ENCODE measurements around the gene NPEPL1.

Gene NPEPL1

DNA sequence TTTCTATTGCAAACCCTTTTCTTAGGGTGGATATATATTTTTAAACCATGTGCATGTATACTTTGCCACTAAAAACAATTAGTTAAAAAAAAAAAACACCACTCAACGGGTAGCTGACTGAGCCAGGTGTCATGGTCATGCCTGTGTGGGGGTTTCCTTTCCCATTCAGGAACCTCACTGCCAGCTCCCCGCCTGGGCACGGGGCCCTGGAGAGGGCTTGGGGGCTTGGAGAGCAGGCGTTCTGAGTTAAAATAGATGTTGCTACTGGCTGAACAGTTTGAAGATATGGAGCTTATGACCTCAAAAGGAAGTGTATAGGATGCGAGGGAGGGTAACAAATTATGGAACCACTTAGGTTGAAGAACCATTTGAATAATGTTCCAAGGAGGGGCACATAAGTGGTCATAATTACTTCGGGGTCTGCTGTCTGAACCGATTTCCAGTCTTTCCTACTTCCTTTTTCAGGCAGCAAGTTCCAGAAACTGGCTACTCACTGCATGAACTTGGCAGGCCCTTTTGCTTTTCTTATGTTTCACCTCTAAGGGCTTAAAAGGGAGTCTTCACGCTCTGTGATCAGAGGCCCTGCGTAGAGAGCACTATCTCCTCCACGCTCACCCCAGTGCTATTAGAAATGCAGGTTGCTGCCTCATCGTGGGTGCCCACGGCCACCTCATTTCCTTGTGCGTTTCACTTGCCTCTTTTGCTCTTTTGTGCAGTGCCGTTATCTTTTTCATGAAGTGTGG lies 31.6 kb upstream of the NPEPL1 start:
- H2BK12ac ChIP-seq (ENCODE audit: low read length): no peak overlapping the region
- no peak overlapping the region for H2AFZ ChIP-seq (ENCODE audit: low read length)
- peaks cover 6 to 60% of the 10 kb centered on the region in 2 donors for H3K36me3 ChIP-seq (replicated peaks in 1 of 2; ENCODE audit: control insufficient read depth in 2 of 2, insufficient read depth in 2 of 2, low read length in 2 of 2)
- no peak overlapping the region for H3K14ac ChIP-seq (ENCODE audit: low read length)
- peaks cover 1 to 2% of the 10 kb centered on the region in 2 donors for H3K4me1 ChIP-seq (ENCODE audit: control insufficient read depth in 2 of 2, insufficient read depth in 1 of 2, low read depth in 1 of 2, low read length in 2 of 2)
- H2AK5ac ChIP-seq (ENCODE audit: low read depth, low read length): no peak overlapping the region
- H2BK15ac ChIP-seq (ENCODE audit: low read length): no peak overlapping the region
- no peak overlapping the region for H2BK120ac ChIP-seq (ENCODE audit: low read depth, low read length)
- H4K8ac ChIP-seq (ENCODE audit: low read depth, low read length): no peak overlapping the region
- no peak overlapping the region for H3K4me3 ChIP-seq (ENCODE audit: low read length in 2 of 2)
- H3K18ac ChIP-seq (ENCODE audit: low read length): no peak overlapping the region
- no peak overlapping the region for H3K27ac ChIP-seq (replicated peaks; ENCODE audit: low read length)
- no peak overlapping the region for H4K91ac ChIP-seq (ENCODE audit: low read depth, low read length, poor library complexity)
- H3K4ac ChIP-seq (ENCODE audit: low read length): no peak overlapping the region
- H3K4me2 ChIP-seq (ENCODE audit: insufficient read depth, low read length, poor library complexity, severe bottlenecking): no peak overlapping the region
- DNase-seq (ENCODE audit: low spot score): no peak
- no peak overlapping the region for H3K23ac ChIP-seq (ENCODE audit: low read depth, low read length, poor library complexity)
- WGBS, 2 donors (ENCODE audit: extremely low coverage in 2 of 2, insufficient read length in 2 of 2, insufficient replicate concordance in 1 of 2): no CpG with 5 or more reads among the region's 14 CpGs
- H3K79me1 ChIP-seq (ENCODE audit: low read depth, low read length): peaks cover 3% of the 10 kb centered on the region
- peaks cover 0 to 2% (median 0%) of the 10 kb centered on the region in 3 experiments for H3K27me3 ChIP-seq (ENCODE audit: control insufficient read depth in 3 of 3, insufficient read depth in 3 of 3, low read depth in 1 of 3, low read length in 3 of 3)
- H2BK5ac ChIP-seq (ENCODE audit: low read length): no peak overlapping the region
- no peaks in the 10 kb centered on the region for H3K9me3 ChIP-seq (replicated peaks in 1 of 2; ENCODE audit: control insufficient read depth in 2 of 2, insufficient read depth in 1 of 2, low read depth in 1 of 2, low read length in 2 of 2)
- no peak overlapping the region for H3K9ac ChIP-seq (ENCODE audit: low read depth, low read length, poor library complexity)

GRCh38 chr20:58661598-58662473 lies 30.8 kb upstream of the NPEPL1 start:
- no peaks in the 10 kb centered on the region for H3K9me3 ChIP-seq (replicated peaks in 1 of 2; ENCODE audit: control insufficient read depth in 2 of 2, insufficient read depth in 1 of 2, low read depth in 1 of 2, low read length in 2 of 2)
- peaks cover 6 to 64% of the 10 kb centered on the region in 2 donors for H3K36me3 ChIP-seq (replicated peaks in 1 of 2; ENCODE audit: control insufficient read depth in 2 of 2, insufficient read depth in 2 of 2, low read length in 2 of 2)
- no peak overlapping the region for H2AK5ac ChIP-seq (ENCODE audit: low read depth, low read length)
- H3K4me2 ChIP-seq (ENCODE audit: insufficient read depth, low read length, poor library complexity, severe bottlenecking): no peak overlapping the region
- no peak overlapping the region for H2AFZ ChIP-seq (ENCODE audit: low read length)
- no peak overlapping the region for H2BK12ac ChIP-seq (ENCODE audit: low read length)
- H2BK5ac ChIP-seq (ENCODE audit: low read length): no peak overlapping the region
- no peak overlapping the region for H3K23ac ChIP-seq (ENCODE audit: low read depth, low read length, poor library complexity)
- H3K18ac ChIP-seq (ENCODE audit: low read length): no peak overlapping the region
- no peak overlapping the region for H3K27ac ChIP-seq (replicated peaks; ENCODE audit: low read length)
- H3K14ac ChIP-seq (ENCODE audit: low read length): no peak overlapping the region
- no peak overlapping the region for H4K91ac ChIP-seq (ENCODE audit: low read depth, low read length, poor library complexity)
- H4K8ac ChIP-seq (ENCODE audit: low read depth, low read length): no peak overlapping the region
- no peak overlapping the region for H2BK120ac ChIP-seq (ENCODE audit: low read depth, low read length)
- WGBS, 2 donors (ENCODE audit: extremely low coverage in 2 of 2, insufficient read length in 2 of 2, insufficient replicate concordance in 1 of 2): no CpG with 5 or more reads among the region's 12 CpGs
- no peak overlapping the region for H3K4ac ChIP-seq (ENCODE audit: low read length)
- peaks cover 3% of the 10 kb centered on the region for H3K79me1 ChIP-seq (ENCODE audit: low read depth, low read length)
- no peak for DNase-seq (ENCODE audit: low spot score)
- no peak overlapping the region for H3K4me3 ChIP-seq (ENCODE audit: low read length in 2 of 2)
- H3K27me3 ChIP-seq (ENCODE audit: control insufficient read depth in 3 of 3, insufficient read depth in 3 of 3, low read depth in 1 of 3, low read length in 3 of 3): peaks cover 0 to 2% (median 0%) of the 10 kb centered on the region in 3 experiments
- H3K9ac ChIP-seq (ENCODE audit: low read depth, low read length, poor library complexity): no peak overlapping the region
- H2BK15ac ChIP-seq (ENCODE audit: low read length): no peak overlapping the region
- peaks cover 0 to 2% of the 10 kb centered on the region in 2 donors for H3K4me1 ChIP-seq (ENCODE audit: control insufficient read depth in 2 of 2, insufficient read depth in 1 of 2, low read depth in 1 of 2, low read length in 2 of 2)

GRCh38 chr20:58664331-58664730 lies 28.3 kb upstream of the NPEPL1 start:
- no peak for DNase-seq (ENCODE audit: low spot score)
- Histone ChIP-seq H2BK120ac (ENCODE audit: low read depth, low read length) (no peak overlapping the region), H2BK5ac (ENCODE audit: low read length) (no peak overlapping the region), H3K23ac (ENCODE audit: low read depth, low read length, poor library complexity) (no peak overlapping the region), H3K9me3 (replicated peaks in 1 of 2; ENCODE audit: control insufficient read depth in 2 of 2, insufficient read depth in 1 of 2, low read depth in 1 of 2, low read length in 2 of 2) (no peaks in the 10 kb centered on the region), H3K36me3 (replicated peaks in 1 of 2; ENCODE audit: control insufficient read depth in 2 of 2, insufficient read depth in 2 of 2, low read length in 2 of 2) (peaks cover 10 to 85% of the 10 kb centered on the region in 2 donors), H3K4ac (ENCODE audit: low read length) (no peak overlapping the region), H2BK15ac (ENCODE audit: low read length) (no peak overlapping the region), H3K9ac (ENCODE audit: low read depth, low read length, poor library complexity) (no peak overlapping the region), H3K79me1 (ENCODE audit: low read depth, low read length) (peaks cover 4% of the 10 kb centered on the region), H2BK12ac (ENCODE audit: low read length) (no peak overlapping the region), H4K8ac (ENCODE audit: low read depth, low read length) (no peak overlapping the region), H3K27me3 (ENCODE audit: control insufficient read depth in 3 of 3, insufficient read depth in 3 of 3, low read depth in 1 of 3, low read length in 3 of 3) (peaks cover 0 to 2% (median 0%) of the 10 kb centered on the region in 3 experiments), H3K4me3 (ENCODE audit: low read length in 2 of 2) (no peak overlapping the region), H3K27ac (replicated peaks; ENCODE audit: low read length) (no peak overlapping the region), H2AFZ (ENCODE audit: low read length) (no peak overlapping the region), H3K18ac (ENCODE audit: low read length) (no peak overlapping the region), H3K14ac (ENCODE audit: low read length) (no peak overlapping the region), H3K4me1 (ENCODE audit: control insufficient read depth in 2 of 2, insufficient read depth in 1 of 2, low read depth in 1 of 2, low read length in 2 of 2) (peaks cover 0 to 5% of the 10 kb centered on the region in 2 donors), H4K91ac (ENCODE audit: low read depth, low read length, poor library complexity) (no peak overlapping the region), H2AK5ac (ENCODE audit: low read depth, low read length) (no peak overlapping the region), H3K4me2 (ENCODE audit: insufficient read depth, low read length, poor library complexity, severe bottlenecking) (no peak overlapping the region)
- no CpG with 5 or more reads among the region's 2 CpGs for WGBS, 2 donors (ENCODE audit: extremely low coverage in 2 of 2, insufficient read length in 2 of 2, insufficient replicate concordance in 1 of 2)

DNA sequence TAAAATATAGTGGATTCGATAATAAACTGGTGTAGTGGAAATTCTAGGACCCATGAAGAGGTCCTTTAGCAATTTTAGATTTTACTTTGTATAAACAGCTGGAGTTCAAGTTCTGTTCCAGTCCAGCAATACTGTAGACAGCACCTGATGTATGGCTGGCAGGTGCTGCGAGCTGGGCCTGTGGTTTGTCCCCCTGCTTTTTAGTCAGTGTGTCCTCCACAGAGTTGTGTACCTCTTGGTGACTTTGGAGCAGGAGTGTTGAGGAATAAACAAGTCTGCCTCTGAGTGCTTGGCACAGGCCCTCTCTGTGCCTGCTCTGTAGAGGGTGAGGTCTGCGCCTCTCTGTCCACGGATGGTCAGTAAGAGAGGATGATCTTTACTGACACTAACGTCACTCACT lies 27.7 kb upstream of the NPEPL1 start:
- no peak overlapping the region for H2AK5ac ChIP-seq (ENCODE audit: low read depth, low read length)
- no peak overlapping the region for H2BK12ac ChIP-seq (ENCODE audit: low read length)
- no peaks in the 10 kb centered on the region for H3K9me3 ChIP-seq (replicated peaks in 1 of 2; ENCODE audit: control insufficient read depth in 2 of 2, insufficient read depth in 1 of 2, low read depth in 1 of 2, low read length in 2 of 2)
- no peak overlapping the region for H2AFZ ChIP-seq (ENCODE audit: low read length)
- H2BK120ac ChIP-seq (ENCODE audit: low read depth, low read length): no peak overlapping the region
- no CpG with 5 or more reads among the region's 5 CpGs for WGBS, 2 donors (ENCODE audit: extremely low coverage in 2 of 2, insufficient read length in 2 of 2, insufficient replicate concordance in 1 of 2)
- H3K36me3 ChIP-seq (replicated peaks in 1 of 2; ENCODE audit: control insufficient read depth in 2 of 2, insufficient read depth in 2 of 2, low read length in 2 of 2): peaks cover 11 to 85% of the 10 kb centered on the region in 2 donors
- no peak overlapping the region for H3K4me3 ChIP-seq (ENCODE audit: low read length in 2 of 2)
- no peak overlapping the region for H3K14ac ChIP-seq (ENCODE audit: low read length)
- no peak overlapping the region for H2BK5ac ChIP-seq (ENCODE audit: low read length)
- H4K91ac ChIP-seq (ENCODE audit: low read depth, low read length, poor library complexity): no peak overlapping the region
- DNase-seq (ENCODE audit: low spot score): no peak
- peaks cover 0 to 2% (median 0%) of the 10 kb centered on the region in 3 experiments for H3K27me3 ChIP-seq (ENCODE audit: control insufficient read depth in 3 of 3, insufficient read depth in 3 of 3, low read depth in 1 of 3, low read length in 3 of 3)
- no peak overlapping the region for H2BK15ac ChIP-seq (ENCODE audit: low read length)
- H3K4me2 ChIP-seq (ENCODE audit: insufficient read depth, low read length, poor library complexity, severe bottlenecking): no peak overlapping the region
- H3K27ac ChIP-seq (replicated peaks; ENCODE audit: low read length): no peak overlapping the region
- H3K4me1 ChIP-seq (ENCODE audit: control insufficient read depth in 2 of 2, insufficient read depth in 1 of 2, low read depth in 1 of 2, low read length in 2 of 2): peaks cover 0 to 5% of the 10 kb centered on the region in 2 donors
- no peak overlapping the region for H3K23ac ChIP-seq (ENCODE audit: low read depth, low read length, poor library complexity)
- no peak overlapping the region for H4K8ac ChIP-seq (ENCODE audit: low read depth, low read length)
- no peak overlapping the region for H3K4ac ChIP-seq (ENCODE audit: low read length)
- H3K79me1 ChIP-seq (ENCODE audit: low read depth, low read length): peaks cover 4% of the 10 kb centered on the region
- no peak overlapping the region for H3K9ac ChIP-seq (ENCODE audit: low read depth, low read length, poor library complexity)
- no peak overlapping the region for H3K18ac ChIP-seq (ENCODE audit: low read length)

All from neuronal stem cell (in vitro differentiated cells).